Measurements from ENCODE around the gene BUB1B. TPM values are rescaled to one million over a fixed set of nuclear protein-coding genes. Genes with fewer than 3 reads are reported as not detected.

The BUB1B gene
- total and polyA plus RNA-seq, 9 of the 15 experiments (the other 6 are each of a cell fraction or from before 2014, with no cell fraction given), result 28.7 to 113 (median 82.2) TPM

- Histone ChIP-seq H3K36me3 (ENCODE audit: control insufficient read depth, insufficient read depth, low read length) (no peaks in the 10 kb centered on the region), H3K4me2 (ENCODE audit: insufficient read depth, low read length) (no peak overlapping the region), H3K27ac (ENCODE audit: extremely low read depth, low read depth, low read length) (no peak overlapping the region), H3K4me3 (no peak overlapping the region), H3K79me2 (ENCODE audit: control insufficient read depth, insufficient read depth, low read length) (no peaks in the 10 kb centered on the region), H3K27me3 (ENCODE audit: control insufficient read depth in 2 of 2, insufficient read depth in 2 of 2, low read length in 2 of 2) (no peaks in the 10 kb centered on the region), H2AFZ (ENCODE audit: low read depth, low read length) (0 out of 2 replicates have a peak overlapping the region, but pooled peaks have one; percentile 20), H3K9me3 (replicated peaks; ENCODE audit: control insufficient read depth, insufficient read depth, low read depth, low read length) (no peaks in the 10 kb centered on the region), H4K20me1 (replicated peaks; ENCODE audit: control insufficient read depth, insufficient read depth, low read length) (no peaks in the 10 kb centered on the region), H3K4me1 (replicated peaks in 1 of 2; ENCODE audit: control insufficient read depth in 2 of 2, insufficient read depth in 2 of 2, low read length in 2 of 2) (peaks cover 3 to 7% of the 10 kb centered on the region in 2 experiments; a peak in 3 of 5 replicates), H3K9me1 (ENCODE audit: control insufficient read depth, insufficient read depth, low read length) (no peaks in the 10 kb centered on the region), H3K9ac (ENCODE audit: insufficient read depth in 1 of 2, low read depth in 2 of 2, low read length in 2 of 2) (no peak overlapping the region)
- CTCF ChIA-PET (ENCODE audit: low intra/inter-chr PET ratio), result no interaction called here
- no peak for DNase-seq (ENCODE audit: extremely low read depth in 1 of 4, low spot score in 3 of 4)
- in situ Hi-C loops (cut with MboI), result no loop called here
- TF ChIP-seq STAT5B (CRISPR knock-in tag; IDR thresholded peaks at IDR 0.05) (no peak), ZNF764 (CRISPR knock-in tag; IDR thresholded peaks at IDR 0.05; ENCODE audit: low read depth) (no peak)
- POLR2A ChIA-PET, result no interaction called here
- no peak for FAIRE-seq
- BruUV-seq (replicated peaks), result no TSS peak
- no peak for ATAC-seq
- intact Hi-C loops (cut with micrococcal nuclease), result no loop called here
- 30% methylated on average over 5 of the region's 5 CpGs for WGBS (ENCODE audit: insufficient coverage, low coverage, missing lambda C conversion rate)
Measured at GRCh38 chr15:40142428-40142827, 18.4 kb upstream of the BUB1B start.

GRCh38 chr15:40146037-40146436 lies 14.8 kb upstream of the BUB1B start:
- no peaks in the 10 kb centered on the region for H3K79me2 ChIP-seq (ENCODE audit: control insufficient read depth, insufficient read depth, low read length)
- in situ Hi-C loops (cut with MboI) (no loop called here), intact Hi-C loops (cut with micrococcal nuclease) (no loop called here)
- TF ChIP-seq FOSL1 (tag; conservative IDR thresholded peaks at IDR 0.05) (peak; percentile 60), GABPB1 (CRISPR knock-in tag; IDR thresholded peaks at IDR 0.05) (no peak), ATF3 (IDR thresholded peaks at IDR 0.05) (0 out of 2 replicates have a peak, but pooled peaks have one; percentile 18), ATF3 (CRISPR knock-in tag; conservative IDR thresholded peaks at IDR 0.05) (no peak)
- ChIA-PET POLR2A (no interaction called here), CTCF (ENCODE audit: low intra/inter-chr PET ratio) (no interaction called here)
- H2AFZ ChIP-seq (ENCODE audit: low read depth, low read length), result no peak overlapping the region
- no peaks in the 10 kb centered on the region for H4K20me1 ChIP-seq (replicated peaks; ENCODE audit: control insufficient read depth, insufficient read depth, low read length)
- 0 out of 5 replicates have a peak, but pooled peaks cover 0 to 3% of the 10 kb centered on the region in 2 experiments for H3K27me3 ChIP-seq (ENCODE audit: control insufficient read depth in 2 of 2, insufficient read depth in 2 of 2, low read length in 2 of 2)
- no peaks in the 10 kb centered on the region for H3K36me3 ChIP-seq (ENCODE audit: control insufficient read depth, insufficient read depth, low read length)
- no peak overlapping the region for H3K4me2 ChIP-seq (ENCODE audit: insufficient read depth, low read length)
- no peak overlapping the region for H3K4me3 ChIP-seq
- H3K9me3 ChIP-seq (replicated peaks; ENCODE audit: control insufficient read depth, insufficient read depth, low read depth, low read length), result no peaks in the 10 kb centered on the region
- FAIRE-seq, result no peak
- no peak overlapping the region for H3K27ac ChIP-seq (ENCODE audit: extremely low read depth, low read depth, low read length)
- ATAC-seq, result no peak
- H3K4me1 ChIP-seq (replicated peaks in 1 of 2; ENCODE audit: control insufficient read depth in 2 of 2, insufficient read depth in 2 of 2, low read length in 2 of 2), result no peaks in the 10 kb centered on the region
- DNase-seq (ENCODE audit: extremely low read depth in 1 of 4, low spot score in 3 of 4), result no peak
- H3K9ac ChIP-seq (ENCODE audit: insufficient read depth in 1 of 2, low read depth in 2 of 2, low read length in 2 of 2), result no peak overlapping the region
- no peaks in the 10 kb centered on the region for H3K9me1 ChIP-seq (ENCODE audit: control insufficient read depth, insufficient read depth, low read length)
- no TSS peak for BruUV-seq (replicated peaks)
- 19% methylated on average over 4 of the region's 4 CpGs for WGBS (ENCODE audit: insufficient coverage, low coverage, missing lambda C conversion rate)

Measured in K562 (cell line).